Left ventricle myocardium inferior (tissue), 1 donor: ENCODE measurements around the gene LRRC8D. TPM values are rescaled to one million over a fixed set of nuclear protein-coding genes. Genes with fewer than 3 reads are reported as not detected.

Source experiments
- DNase-seq: peaks from one replicate; pipeline ENCODE4 v3.0.0-alpha.2; 2020
- H3K27ac ChIP-seq: fragments of 200-600 bp; replicated peaks from 2 replicates; pipeline ENCODE4 v1.8.0; 2021
- H3K27me3 ChIP-seq: fragments of 200-600 bp; 2 replicates; pipeline ENCODE4 v1.8.0; 2021; ENCODE audit warnings: low read depth
- H3K36me3 ChIP-seq: fragments of 200-600 bp; 2 replicates; pipeline ENCODE4 v1.8.0; 2021
- H3K4me1 ChIP-seq: fragments of 200-600 bp; 2 replicates; pipeline ENCODE4 v1.8.0; 2021
- H3K4me3 ChIP-seq: fragments of 200-600 bp; 2 replicates; pipeline ENCODE4 v1.8.0; 2021; ENCODE audit warnings: mild to moderate bottlenecking, moderate library complexity
- H3K9me3 ChIP-seq: fragments of 200-600 bp; replicated peaks from 2 replicates; pipeline ENCODE4 v1.8.0; 2021
- CTCF ChIP-seq: fragments of 200-600 bp; IDR thresholded peaks from 2 replicates; pipeline ENCODE4 v1.8.0; 2021; ENCODE audit warnings: antibody characterized with exemption, mild to moderate bottlenecking, borderline replicate concordance
- intact Hi-C: fragments of 100-400 bp; cut with micrococcal nuclease; formaldehyde crosslinking; loops from one replicate; pipeline ENCODE4 v1.11.0; 2022
- total RNA-seq: library from RNA; stranded (reverse); fragmentation: NEBNext Ultra II Directional; extraction: Animal tissue kit (Norgen Biotek cat#: 25700); gene quantifications from one replicate; pipeline ENCODE4 v1.2.1, GENCODE V29; 2021
- donor health status: DM: no; HTN: yes; CAD: no; lungs with severe emphysema.

Gene LRRC8D
- total RNA-seq, 1 donor from 2014 or later, result 6.4 TPM

- no peaks in the 10 kb centered on the region for H3K9me3 ChIP-seq
- intact Hi-C loops, result no loop called here
- DNase-seq, result no peak
- H3K36me3 ChIP-seq, result no peaks in the 10 kb centered on the region
- H3K27ac ChIP-seq, result peak overlapping the region; percentile 73
- H3K4me3 ChIP-seq, result no peak overlapping the region
- no peak for TF ChIP-seq CTCF
- no peaks in the 10 kb centered on the region for H3K27me3 ChIP-seq
- H3K4me1 ChIP-seq, result peaks cover 83% of the 10 kb centered on the region
These were observed 89.9 kb downstream of the LRRC8D start for GRCh38 chr1:89910780-89911179.

GRCh38 chr1:89911191-89911991, 90.6 kb downstream of the LRRC8D start:
- Histone ChIP-seq H3K4me3 (no peak overlapping the region), H3K27ac (no peak overlapping the region), H3K27me3 (no peaks in the 10 kb centered on the region), H3K4me1 (peaks cover 77% of the 10 kb centered on the region), H3K9me3 (no peaks in the 10 kb centered on the region), H3K36me3 (no peaks in the 10 kb centered on the region)
- no peak for DNase-seq
- no peak for TF ChIP-seq CTCF
- intact Hi-C loops, result no loop called here

GRCh38 chr1:89912073-89912472, 91.2 kb downstream of the LRRC8D start:
- H3K4me1 ChIP-seq, result peaks cover 70% of the 10 kb centered on the region
- no peaks in the 10 kb centered on the region for H3K36me3 ChIP-seq
- no peaks in the 10 kb centered on the region for H3K27me3 ChIP-seq
- H3K9me3 ChIP-seq, result no peaks in the 10 kb centered on the region
- no peak for DNase-seq
- no peak overlapping the region for H3K4me3 ChIP-seq
- intact Hi-C loops, result no loop called here
- no peak overlapping the region for H3K27ac ChIP-seq
- no peak for TF ChIP-seq CTCF

GRCh38 chr1:89913353-89914095, 92.7 kb downstream of the LRRC8D start:
- no peaks in the 10 kb centered on the region for H3K9me3 ChIP-seq

GRCh38 chr1:89917353-89917752, 96.5 kb downstream of the LRRC8D start:
- no peak for DNase-seq
- Histone ChIP-seq H3K9me3 (no peaks in the 10 kb centered on the region), H3K27ac (no peak overlapping the region), H3K27me3 (no peaks in the 10 kb centered on the region), H3K4me1 (peaks cover 44% of the 10 kb centered on the region), H3K36me3 (no peaks in the 10 kb centered on the region), H3K4me3 (no peak overlapping the region)
- intact Hi-C loops, result no loop called here
- no peak for TF ChIP-seq CTCF

More at GRCh38 chr1:89913353-89914095, 92.7 kb downstream of the LRRC8D start:
- H3K27me3 ChIP-seq, result no peaks in the 10 kb centered on the region
- no peak overlapping the region for H3K4me3 ChIP-seq
- no peaks in the 10 kb centered on the region for H3K36me3 ChIP-seq
- no peak for TF ChIP-seq CTCF
- DNase-seq, result no peak
- intact Hi-C loops, result no loop called here
- no peak overlapping the region for H3K27ac ChIP-seq
- peaks cover 61% of the 10 kb centered on the region for H3K4me1 ChIP-seq
